Measurements from ENCODE around the gene MAGI1.

Gene MAGI1

DNA sequence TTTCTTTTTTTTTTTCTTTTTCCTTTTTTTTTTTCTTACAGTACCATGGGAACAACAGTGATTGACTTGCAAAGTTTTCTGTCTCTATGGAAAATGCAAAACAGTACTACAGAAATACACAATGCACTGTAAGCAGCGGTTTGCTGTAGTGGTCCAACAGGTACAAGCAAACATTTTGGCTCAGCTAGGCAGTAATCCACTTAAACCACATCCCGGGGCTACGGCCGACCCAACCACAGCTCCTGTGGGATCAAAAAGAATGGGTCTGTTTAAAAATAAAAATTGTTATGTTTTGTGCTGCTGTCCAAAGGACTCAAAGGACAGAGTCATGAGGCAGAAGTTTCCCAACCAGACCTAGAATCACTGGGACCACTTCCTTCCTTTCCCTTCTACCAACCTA is 683.8 kb downstream of the MAGI1 start:
- DNase-seq (ENCODE audit: low read depth in 1 of 2, low spot score in 1 of 2) = no peak

DNA sequence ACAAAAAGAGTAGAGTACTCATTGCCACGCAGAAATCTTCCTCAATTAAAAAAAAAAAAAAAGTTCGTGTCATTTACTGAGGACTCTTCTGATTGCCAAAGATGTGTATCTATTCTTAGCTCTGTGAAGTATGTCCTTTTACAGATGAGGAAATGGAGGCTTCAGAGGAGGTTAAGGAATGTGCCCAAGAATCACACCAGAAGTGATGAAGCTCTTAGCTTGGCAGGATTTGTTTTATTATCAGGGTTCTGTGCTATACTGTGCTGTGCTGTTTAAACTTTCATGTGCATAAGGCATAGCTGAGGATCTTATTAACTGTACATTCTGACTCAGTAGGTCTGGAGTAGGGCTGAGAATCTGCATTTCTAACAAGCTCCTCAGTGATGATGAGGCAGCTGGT is 685.8 kb downstream of the MAGI1 start:
- DNase-seq (ENCODE audit: low read depth in 1 of 2, low spot score in 1 of 2) = no peak
- no peak for TF ChIP-seq REST (IDR thresholded peaks at IDR 0.05; ENCODE audit: insufficient replicate concordance, low read depth)
- TF ChIP-seq POLR2AphosphoS5 (IDR thresholded peaks at IDR 0.05; ENCODE audit: low read depth) = no peak
- TF ChIP-seq, protein P1, sequence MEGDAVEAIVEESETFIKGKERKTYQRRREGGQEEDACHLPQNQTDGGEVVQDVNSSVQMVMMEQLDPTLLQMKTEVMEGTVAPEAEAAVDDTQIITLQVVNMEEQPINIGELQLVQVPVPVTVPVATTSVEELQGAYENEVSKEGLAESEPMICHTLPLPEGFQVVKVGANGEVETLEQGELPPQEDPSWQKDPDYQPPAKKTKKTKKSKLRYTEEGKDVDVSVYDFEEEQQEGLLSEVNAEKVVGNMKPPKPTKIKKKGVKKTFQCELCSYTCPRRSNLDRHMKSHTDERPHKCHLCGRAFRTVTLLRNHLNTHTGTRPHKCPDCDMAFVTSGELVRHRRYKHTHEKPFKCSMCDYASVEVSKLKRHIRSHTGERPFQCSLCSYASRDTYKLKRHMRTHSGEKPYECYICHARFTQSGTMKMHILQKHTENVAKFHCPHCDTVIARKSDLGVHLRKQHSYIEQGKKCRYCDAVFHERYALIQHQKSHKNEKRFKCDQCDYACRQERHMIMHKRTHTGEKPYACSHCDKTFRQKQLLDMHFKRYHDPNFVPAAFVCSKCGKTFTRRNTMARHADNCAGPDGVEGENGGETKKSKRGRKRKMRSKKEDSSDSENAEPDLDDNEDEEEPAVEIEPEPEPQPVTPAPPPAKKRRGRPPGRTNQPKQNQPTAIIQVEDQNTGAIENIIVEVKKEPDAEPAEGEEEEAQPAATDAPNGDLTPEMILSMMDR (IDR thresholded peaks at IDR 0.05; ENCODE audit: insufficient read depth, low read length) = no peak
- TF ChIP-seq GABPA (IDR thresholded peaks at IDR 0.05; ENCODE audit: low read depth) = no peak
- TF ChIP-seq SPI1 (IDR thresholded peaks at IDR 0.05; ENCODE audit: borderline replicate concordance, low read depth) = no peak
- H3K27me3 ChIP-seq (ENCODE audit: insufficient read depth, poor library complexity, severe bottlenecking) = peaks cover 6% of the 10 kb centered on the region
- no peak overlapping the region for H3K4me3 ChIP-seq (replicated peaks; ENCODE audit: insufficient read depth, low read length)
- H3K27ac ChIP-seq (replicated peaks) = no peak overlapping the region

More for the DNA sequence above, 683.8 kb downstream of the MAGI1 start:
- TF ChIP-seq POLR2AphosphoS5 (IDR thresholded peaks at IDR 0.05; ENCODE audit: low read depth) (no peak), REST (IDR thresholded peaks at IDR 0.05; ENCODE audit: insufficient replicate concordance, low read depth) (no peak), SPI1 (IDR thresholded peaks at IDR 0.05; ENCODE audit: borderline replicate concordance, low read depth) (no peak), GABPA (IDR thresholded peaks at IDR 0.05; ENCODE audit: low read depth) (no peak)
- TF ChIP-seq, protein P1 (IDR thresholded peaks at IDR 0.05; ENCODE audit: insufficient read depth, low read length) = no peak
- no peak overlapping the region for H3K4me3 ChIP-seq (replicated peaks; ENCODE audit: insufficient read depth, low read length)
- peaks cover 6% of the 10 kb centered on the region for H3K27me3 ChIP-seq (ENCODE audit: insufficient read depth, poor library complexity, severe bottlenecking)
- no peak overlapping the region for H3K27ac ChIP-seq (replicated peaks)

GRCh38 chr3:65351753-65352152 is 687.0 kb downstream of the MAGI1 start:
- Histone ChIP-seq H3K27ac (replicated peaks) (no peak overlapping the region), H3K4me3 (replicated peaks; ENCODE audit: insufficient read depth, low read length) (no peak overlapping the region), H3K27me3 (ENCODE audit: insufficient read depth, poor library complexity, severe bottlenecking) (peaks cover 2% of the 10 kb centered on the region)
- no peak for DNase-seq (ENCODE audit: low read depth in 1 of 2, low spot score in 1 of 2)
- TF ChIP-seq REST (IDR thresholded peaks at IDR 0.05; ENCODE audit: insufficient replicate concordance, low read depth) = no peak
- no peak for TF ChIP-seq GABPA (IDR thresholded peaks at IDR 0.05; ENCODE audit: low read depth)
- no peak for TF ChIP-seq SPI1 (IDR thresholded peaks at IDR 0.05; ENCODE audit: borderline replicate concordance, low read depth)

All from HL-60 (cell line).